HepG2 (cell line): ENCODE data around the gene GDF15. TPM values are rescaled to one million over a fixed set of nuclear protein-coding genes. Genes with fewer than 3 reads are reported as not detected.

Experiments
- ATAC-seq: fragments of 200-7000 bp; cut with Tn5 transposase; 3 replicates; pipeline ENCODE4 v1.9.1; 2020; ENCODE audit warnings: mild to moderate bottlenecking, moderate library complexity
- BruUV-seq: library from RNA; stranded (reverse); fragments of 400-500 nt; replicated peaks from 2 replicates; lab custom pipeline; 2021; lab: Mats Ljungman, UMichigan
- CTCF ChIA-PET: fragments of 300-600 bp; formaldehyde crosslinking; extraction: SDS; loops from one replicate; lab custom pipeline; 2021; ENCODE audit warnings: low total read pairs, inconsistent platforms, low intra/inter-chr PET ratio; lab: Yijun Ruan, JAX
- POLR2A ChIA-PET: fragments of 350-600 bp; sonication (Branson Sonifier 250); formaldehyde crosslinking; loops from one replicate; lab custom pipeline; 2020; ENCODE audit warnings: antibody characterized with exemption, inconsistent platforms; lab: Yijun Ruan, JAX
- DNase-seq: peaks from one replicate; pipeline ENCODE4 v3.0.0-alpha.2; 2015; ENCODE audit warnings: low spot score
- FAIRE-seq: peaks from 3 replicates; lab custom pipeline; 2011; peaks lifted over from hg19 to GRCh38; lab: Jason Lieb, UNC
- H2AFZ ChIP-seq: one replicate; pipeline ENCODE4 v1.6.1; 2011; ENCODE audit warnings: low read length, inconsistent platforms
- H3K27ac ChIP-seq: fragments of 300-600 bp; 3 replicates; pipeline ENCODE4 v1.8.0; 2011; ENCODE audit warnings: mixed run types, mild to moderate bottlenecking, mixed read lengths, low read length, inconsistent platforms; ENCODE audit not compliant: insufficient read depth; ENCODE audit errors: extremely low read length
- H3K27me3 ChIP-seq, 2 experiments: fragments of 200-600 bp in 1 of 2; 2 replicates in 1 of 2; 3 replicates in 1 of 2; pipeline versions ENCODE4 v1.6.0 to v1.8.0; 2011; ENCODE audit warnings: low read length in 2 of 2, mild to moderate bottlenecking in 2 of 2, moderate library complexity in 2 of 2, inconsistent platforms in 1 of 2; ENCODE audit not compliant: insufficient read depth in 2 of 2, control insufficient read depth in 1 of 2
- H3K36me3 ChIP-seq, 2 experiments: fragments of 200-600 bp in 1 of 2; replicated peaks in 1 of 2; 2 replicates in 1 of 2; 3 replicates in 1 of 2; pipeline versions ENCODE4 v1.5.1 to v1.8.0; 2011; ENCODE audit warnings: low read length in 2 of 2, inconsistent platforms in 1 of 2; ENCODE audit not compliant: insufficient read depth in 2 of 2, control insufficient read depth in 1 of 2
- H3K4me1 ChIP-seq: 2 replicates; pipeline ENCODE4 v1.5.1; 2012; ENCODE audit warnings: low read length, inconsistent platforms; ENCODE audit not compliant: insufficient read depth
- H3K4me2 ChIP-seq: 2 replicates; pipeline ENCODE4 v1.6.0; 2011; ENCODE audit warnings: low read depth, low read length, inconsistent platforms
- H3K4me3 ChIP-seq, 3 experiments: fragments of 200-600 bp in 1 of 3; sonication (generic), shearing (Covaris generic) in 1 of 3; replicated peaks in 1 of 3; 2 replicates each; pipeline ENCODE4 v1.5.1; 2011 to 2016; ENCODE audit warnings: low read length in 3 of 3, inconsistent platforms in 2 of 3, low read depth in 2 of 3, mild to moderate bottlenecking in 2 of 3, control low read depth in 1 of 3, mixed read lengths in 1 of 3; ENCODE audit not compliant: insufficient read depth in 1 of 3
- H3K79me2 ChIP-seq: one replicate; pipeline ENCODE4 v1.6.1; 2011; ENCODE audit warnings: low read length, inconsistent platforms; ENCODE audit not compliant: insufficient read depth
- H3K9ac ChIP-seq: 2 replicates; pipeline ENCODE4 v1.6.0; 2011; ENCODE audit warnings: mild to moderate bottlenecking, low read depth, low read length, inconsistent platforms; ENCODE audit not compliant: insufficient read depth
- H3K9me3 ChIP-seq: 2 replicates; pipeline ENCODE4 v1.5.1; 2012; ENCODE audit warnings: mild to moderate bottlenecking, low read length
- H4K20me1 ChIP-seq: 2 replicates; pipeline ENCODE4 v1.6.0; 2011; ENCODE audit warnings: inconsistent platforms, mild to moderate bottlenecking, low read length, moderate library complexity; ENCODE audit not compliant: insufficient read depth
- MXI1 ChIP-seq: IDR thresholded peaks from 3 replicates; pipeline ENCODE4 v1.6.1; 2012; ENCODE audit warnings: low read depth, low read length, inconsistent platforms, borderline replicate concordance
- RBM39 ChIP-seq: fragments of 200-400 bp; formaldehyde crosslinking; IDR thresholded peaks from one replicate; pipeline ENCODE4 v1.6.1; 2018; ENCODE audit warnings: antibody characterized with exemption, mild to moderate bottlenecking, low read depth, low read length; ENCODE audit not compliant: poor library complexity, severe bottlenecking
- TBP ChIP-seq: sonication (generic); formaldehyde crosslinking; IDR thresholded peaks from 2 replicates; pipeline ENCODE4 v1.5.0; 2020; ENCODE audit warnings: missing genetic modification reagents
- ZNF225 ChIP-seq: sonication (generic); formaldehyde crosslinking; IDR thresholded peaks from 2 replicates; pipeline ENCODE4 v1.4.0; 2020; ENCODE audit warnings: mild to moderate bottlenecking, missing genetic modification reagents
- ZNF557 ChIP-seq: sonication (generic); formaldehyde crosslinking; IDR thresholded peaks from 2 replicates; pipeline ENCODE4 v1.4.0; 2020; ENCODE audit warnings: missing genetic modification reagents
- ZNF629 ChIP-seq: sonication (generic); formaldehyde crosslinking; conservative IDR thresholded peaks from 2 replicates; pipeline ENCODE4 v1.5.0; 2020; ENCODE audit warnings: missing genetic modification reagents
- ZSCAN31 ChIP-seq: sonication (generic); formaldehyde crosslinking; IDR thresholded peaks from 2 replicates; pipeline ENCODE4 v1.5.0; 2020; ENCODE audit warnings: low read depth, mild to moderate bottlenecking, missing genetic modification reagents
- whole genome bisulfite sequencing: methylation state at CpG from one replicate; pipeline ENCODE4 v1.1.6; 2017; ENCODE audit warnings: low lambda C conversion rate; 5-methylcytosine and 5-hydroxymethylcytosine counted together
- in situ Hi-C: cut with HindIII; loops from 2 replicates; pipeline ENCODE4 v1.10.0; 2017; ENCODE audit warnings: low pct_unique_long_range_greater_than_20kb; ENCODE audit not compliant: extremely low pct_ligation_motif_present
- intact Hi-C: fragments of 100-400 bp; cut with micrococcal nuclease; formaldehyde crosslinking; loops from one replicate; pipeline ENCODE4 v1.10.0; 2022; ENCODE audit not compliant: unreplicated experiment
- polyA plus RNA-seq, 8 experiments: library from polyadenylated mRNA; depleted of rRNA in 3 of 8; stranded (reverse) in 7 of 8; unstranded in 1 of 8; fragments of >200 nt; fragmentation: Illumina TruSeq in 4 of 8; extraction: Trizol in 4 of 8; gene quantifications; 2 replicates each; pipeline versions ENCODE4 v1.2.1 to v1.2.3, GENCODE V29; 2011 to 2016; ENCODE audit warnings: low read depth in 4 of 8, missing spikeins in 1 of 8, mixed read lengths in 1 of 8; ENCODE audit not compliant: insufficient read depth in 1 of 8
- total RNA-seq, 5 experiments: library from RNA; depleted of rRNA; stranded (reverse); fragments of >200 nt; fragmentation: Illumina TruSeq; extraction: Trizol; gene quantifications; 2 replicates each; pipeline ENCODE4 v1.2.3, GENCODE V29; 2016; ENCODE audit warnings: low read depth in 1 of 5
- TF ChIP-seq, protein P1 (sequence below): sonication (generic); formaldehyde crosslinking; IDR thresholded peaks from 2 replicates; pipeline ENCODE4 v1.8.1; 2023; ENCODE audit warnings: mild to moderate bottlenecking, missing genetic modification reagents, borderline replicate concordance
- TF ChIP-seq, protein P2 (sequence below): sonication (generic); formaldehyde crosslinking; IDR thresholded peaks from 2 replicates; pipeline ENCODE4 v1.5.1; 2020; ENCODE audit warnings: missing genetic modification reagents, mild to moderate bottlenecking, borderline replicate concordance
- TF ChIP-seq, protein P3 (sequence below): sonication (generic); formaldehyde crosslinking; IDR thresholded peaks from 2 replicates; pipeline ENCODE4 v1.5.0; 2020; ENCODE audit warnings: mild to moderate bottlenecking, missing genetic modification reagents

The GDF15 gene
- total and polyA plus RNA-seq, 2 of the 13 experiments (the other 11 are each of a cell fraction or from before 2014, with no cell fraction given) = 146 to 422 TPM

DNA sequence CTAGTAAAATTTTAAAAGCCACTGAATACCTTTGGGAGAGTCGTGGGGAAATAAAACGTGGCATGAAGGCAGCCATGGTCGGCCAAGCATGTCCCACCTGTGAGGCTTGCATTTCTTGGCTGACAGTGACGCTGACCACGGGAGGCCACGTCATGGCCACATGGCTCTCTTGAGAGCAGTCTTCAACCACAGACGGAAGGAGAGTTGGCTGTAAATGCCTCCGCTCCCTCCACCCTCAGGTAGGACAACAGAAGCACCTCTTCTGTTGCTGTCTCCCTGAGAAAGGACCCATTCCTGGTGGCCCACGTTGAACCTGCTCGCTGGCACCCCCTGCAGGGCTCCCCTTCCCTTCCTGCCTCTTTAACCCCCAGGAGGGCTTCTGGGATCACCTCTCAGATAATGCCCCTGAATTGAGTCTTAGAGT is 22.1 kb downstream of the GDF15 start (continued):
- 0 out of 3 replicates have a peak, but pooled peaks have one; percentile 17 for TF ChIP-seq MXI1

DNA sequence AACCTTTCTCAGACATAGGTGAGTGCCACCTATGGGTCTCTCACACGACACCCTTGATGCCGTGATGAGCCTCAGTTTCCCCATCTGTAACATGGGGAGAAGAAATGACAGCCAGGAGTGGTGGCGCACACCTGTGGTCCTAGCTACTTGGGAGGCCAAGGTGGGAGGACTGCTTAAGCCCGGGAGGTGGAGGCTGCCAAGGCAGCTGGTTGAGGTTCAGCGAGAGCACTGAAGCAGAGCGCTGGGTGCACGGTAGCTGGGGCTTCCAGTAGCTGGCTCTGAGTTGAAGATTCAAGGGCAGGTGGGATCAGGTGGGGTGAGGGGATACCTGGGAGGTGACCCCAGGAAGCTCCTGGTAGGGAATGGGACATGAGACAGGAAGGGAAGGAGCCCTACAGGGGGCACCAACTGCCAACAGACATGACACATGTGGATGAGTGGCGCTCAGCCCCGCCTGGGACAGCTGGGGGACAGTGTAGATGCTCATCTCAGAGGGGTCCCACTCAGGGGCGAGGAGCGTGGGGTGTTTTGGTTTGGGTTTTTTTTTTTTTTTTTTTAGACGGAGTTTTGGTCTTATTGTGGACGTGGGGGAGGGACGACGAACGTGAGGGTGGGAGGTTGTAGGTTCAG is 26.8 kb downstream of the GDF15 start:
- Histone ChIP-seq H3K4me3 (no peak overlapping the region), H3K27ac (no peak overlapping the region), H3K79me2 (no peaks in the 10 kb centered on the region), H3K9ac (no peak overlapping the region), H3K9me3 (no peaks in the 10 kb centered on the region), H3K4me1 (peaks cover 63% of the 10 kb centered on the region), H3K36me3 (no peaks in the 10 kb centered on the region), H4K20me1 (no peaks in the 10 kb centered on the region), H3K27me3 (no peaks in the 10 kb centered on the region), H3K4me2 (no peak overlapping the region), H2AFZ (no peak overlapping the region)
- intact Hi-C loops = loop anchor here (5.0 kb wide), 3 partner anchors 75 to 205 kb away; no protein-coding TSS in a partner anchor
- in situ Hi-C loops = loop anchor here (10.0 kb wide), 2 partner anchors 138 to 208 kb away; partner anchors contain the start of genes IQCN and RAB3A
- DNase-seq (no peak), FAIRE-seq (no peak), ATAC-seq (no peak)
- WGBS = 62% methylated on average over 16 of the region's 16 CpGs
- CTCF ChIA-PET = no interaction called here
- no TSS peak for BruUV-seq
- POLR2A ChIA-PET = interaction anchor here (2.9 kb wide), 1 partner anchor 27 kb away, joined by 12 read pairs; the partner anchor contains the start of gene GDF15
- TF ChIP-seq ZNF557 (no peak), ZSCAN31 (no peak), ZNF225 (CRISPR knock-in tag) (no peak), TBP (CRISPR knock-in tag) (no peak), RBM39 (no peak), ZNF629 (CRISPR knock-in tag) (0 out of 2 replicates have a peak, but pooled peaks have one; percentile 11)
- TF ChIP-seq, protein P1, sequence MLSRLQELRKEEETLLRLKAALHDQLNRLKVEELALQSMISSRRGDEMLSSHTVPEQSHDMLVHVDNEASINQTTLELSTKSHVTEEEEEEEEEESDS (CRISPR knock-in tag) = no peak
- TF ChIP-seq, protein P2, sequence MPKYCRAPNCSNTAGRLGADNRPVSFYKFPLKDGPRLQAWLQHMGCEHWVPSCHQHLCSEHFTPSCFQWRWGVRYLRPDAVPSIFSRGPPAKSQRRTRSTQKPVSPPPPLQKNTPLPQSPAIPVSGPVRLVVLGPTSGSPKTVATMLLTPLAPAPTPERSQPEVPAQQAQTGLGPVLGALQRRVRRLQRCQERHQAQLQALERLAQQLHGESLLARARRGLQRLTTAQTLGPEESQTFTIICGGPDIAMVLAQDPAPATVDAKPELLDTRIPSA (CRISPR knock-in tag) = no peak
- TF ChIP-seq, protein P3, sequence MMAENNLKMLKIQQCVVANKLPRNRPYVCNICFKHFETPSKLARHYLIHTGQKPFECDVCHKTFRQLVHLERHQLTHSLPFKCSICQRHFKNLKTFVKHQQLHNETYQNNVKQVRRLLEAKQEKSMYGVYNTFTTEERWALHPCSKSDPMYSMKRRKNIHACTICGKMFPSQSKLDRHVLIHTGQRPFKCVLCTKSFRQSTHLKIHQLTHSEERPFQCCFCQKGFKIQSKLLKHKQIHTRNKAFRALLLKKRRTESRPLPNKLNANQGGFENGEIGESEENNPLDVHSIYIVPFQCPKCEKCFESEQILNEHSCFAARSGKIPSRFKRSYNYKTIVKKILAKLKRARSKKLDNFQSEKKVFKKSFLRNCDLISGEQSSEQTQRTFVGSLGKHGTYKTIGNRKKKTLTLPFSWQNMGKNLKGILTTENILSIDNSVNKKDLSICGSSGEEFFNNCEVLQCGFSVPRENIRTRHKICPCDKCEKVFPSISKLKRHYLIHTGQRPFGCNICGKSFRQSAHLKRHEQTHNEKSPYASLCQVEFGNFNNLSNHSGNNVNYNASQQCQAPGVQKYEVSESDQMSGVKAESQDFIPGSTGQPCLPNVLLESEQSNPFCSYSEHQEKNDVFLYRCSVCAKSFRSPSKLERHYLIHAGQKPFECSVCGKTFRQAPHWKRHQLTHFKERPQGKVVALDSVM (CRISPR knock-in tag) = peak; percentile 33; the same call in 1 of the 2 replicates
